GM23338 (cell line): ENCODE results near the gene SSTR3. TPM values are rescaled to one million over a fixed set of nuclear protein-coding genes. Genes with fewer than 3 reads are reported as not detected.

Source experiments
- ATAC-seq: fragments of 200-7000 bp; cut with Tn5 transposase; 3 replicates; pipeline ENCODE4 v1.9.1; 2020
- DNase-seq: peaks from one replicate; pipeline ENCODE4 v3.0.0-alpha.2; 2015; ENCODE audit warnings: low spot score
- H2AFZ ChIP-seq: fragments of 200-600 bp; sonication (generic); 2 replicates; pipeline ENCODE4 v1.8.0; 2016; ENCODE audit warnings: antibody characterized with exemption, mild to moderate bottlenecking, moderate library complexity
- H3F3A ChIP-seq: fragments of 200-600 bp; sonication (generic); replicated peaks from 2 replicates; pipeline ENCODE4 v1.8.0; 2017; ENCODE audit warnings: antibody characterized with exemption, mixed run types, low read depth
- H3K27ac ChIP-seq: fragments of 200-600 bp; sonication (generic); 2 replicates; pipeline ENCODE4 v1.6.1; 2016; ENCODE audit warnings: low read depth
- H3K27me3 ChIP-seq: fragments of 200-600 bp; sonication (generic); 2 replicates; pipeline ENCODE4 v1.8.0; 2016; ENCODE audit warnings: mild to moderate bottlenecking, mixed run types, moderate library complexity; ENCODE audit not compliant: insufficient read depth
- H3K36me3 ChIP-seq: fragments of 200-600 bp; sonication (generic); 2 replicates; pipeline ENCODE4 v1.8.0; 2016; ENCODE audit warnings: mild to moderate bottlenecking; ENCODE audit not compliant: insufficient read depth
- H3K4me1 ChIP-seq: fragments of 200-600 bp; sonication (generic); 2 replicates; pipeline ENCODE4 v1.8.0; 2016; ENCODE audit warnings: mild to moderate bottlenecking, moderate library complexity; ENCODE audit not compliant: insufficient read depth
- H3K4me2 ChIP-seq: fragments of 200-600 bp; sonication (generic); 2 replicates; pipeline ENCODE4 v1.7.1; 2017; ENCODE audit warnings: mixed run types
- H3K4me3 ChIP-seq: fragments of 200-600 bp; sonication (generic); 2 replicates; pipeline ENCODE4 v1.6.1; 2016; ENCODE audit warnings: mixed run types
- H3K79me2 ChIP-seq: fragments of 200-600 bp; sonication (generic); replicated peaks from 2 replicates; pipeline ENCODE4 v1.8.0; 2017; ENCODE audit warnings: mild to moderate bottlenecking; ENCODE audit not compliant: insufficient read depth
- H3K9me2 ChIP-seq: fragments of 200-600 bp; sonication (generic); 2 replicates; pipeline ENCODE4 v1.8.0; 2017; ENCODE audit not compliant: insufficient read depth
- H4K20me1 ChIP-seq: fragments of 200-600 bp; sonication (generic); replicated peaks from 2 replicates; pipeline ENCODE4 v1.8.0; 2017; ENCODE audit warnings: mild to moderate bottlenecking; ENCODE audit not compliant: insufficient read depth
- H3K27ac Mint-ChIP-seq: 2 replicates; pipeline ENCODE4 v1.8.0; 2020; ENCODE audit warnings: inconsistent platforms, mild to moderate bottlenecking, moderate library complexity, mixed read lengths
- H3K27me3 Mint-ChIP-seq: 3 replicates; pipeline ENCODE4 v1.8.0; 2022; ENCODE audit warnings: low read depth, mild to moderate bottlenecking, moderate library complexity, mixed read lengths, inconsistent platforms; ENCODE audit not compliant: insufficient read depth, poor library complexity
- H3K36me3 Mint-ChIP-seq: 3 replicates; pipeline ENCODE4 v1.8.0; 2021; ENCODE audit warnings: low read depth, mild to moderate bottlenecking, inconsistent platforms, moderate library complexity, mixed read lengths
- H3K4me1 Mint-ChIP-seq: 3 replicates; pipeline ENCODE4 v1.8.0; 2020; ENCODE audit warnings: mild to moderate bottlenecking, inconsistent platforms, mixed read lengths
- H3K4me3 Mint-ChIP-seq: 3 replicates; pipeline ENCODE4 v1.8.0; 2021; ENCODE audit warnings: moderate library complexity, mild to moderate bottlenecking, inconsistent platforms, mixed read lengths
- H3K9me3 Mint-ChIP-seq: 3 replicates; pipeline ENCODE4 v1.8.0; 2020; ENCODE audit warnings: moderate library complexity, mild to moderate bottlenecking, inconsistent platforms, mixed read lengths
- CREB1 ChIP-seq: fragments of 250-450 bp; sonication (Bioruptor Pico); IDR thresholded peaks from 2 replicates; pipeline ENCODE4 v1.5.0; 2020; ENCODE audit warnings: low read depth, mild to moderate bottlenecking, moderate library complexity
- CTCF ChIP-seq, 2 experiments: fragments of 200-600 bp in 1 of 2; sonication (generic) in 1 of 2; conservative IDR thresholded peaks; 2 replicates each; pipeline versions ENCODE4 v1.5.1 to v1.6.1; 2016 to 2017; ENCODE audit warnings: antibody characterized with exemption in 2 of 2, low read depth in 2 of 2, mild to moderate bottlenecking in 2 of 2, moderate library complexity in 1 of 2
- EZH2phosphoT487 ChIP-seq: fragments of 200-600 bp; sonication (generic); IDR thresholded peaks from one replicate; pipeline ENCODE4 v1.8.1; 2018; ENCODE audit warnings: antibody characterized with exemption; ENCODE audit not compliant: unreplicated experiment
- JUNB ChIP-seq: IDR thresholded peaks from one replicate; pipeline ENCODE4 v1.6.1; 2016; ENCODE audit warnings: antibody characterized with exemption; ENCODE audit not compliant: unreplicated experiment
- NANOG ChIP-seq: IDR thresholded peaks from 2 replicates; pipeline ENCODE4 v1.6.1; 2016; ENCODE audit warnings: antibody characterized with exemption, borderline replicate concordance
- POLR2AphosphoS5 ChIP-seq: IDR thresholded peaks from 2 replicates; pipeline ENCODE4 v1.6.1; 2016; ENCODE audit warnings: antibody characterized with exemption, low read depth
- REST ChIP-seq: IDR thresholded peaks from one replicate; pipeline ENCODE4 v1.6.1; 2018; ENCODE audit warnings: antibody characterized with exemption; ENCODE audit not compliant: unreplicated experiment
- STAT1 ChIP-seq: IDR thresholded peaks from one replicate; pipeline ENCODE4 v1.6.1; 2016; ENCODE audit warnings: antibody characterized with exemption; ENCODE audit not compliant: unreplicated experiment
- ZNF114 ChIP-seq: fragments of 250-450 bp; sonication (Bioruptor Pico); IDR thresholded peaks from 2 replicates; pipeline ENCODE4 v1.5.0; 2020; ENCODE audit warnings: mild to moderate bottlenecking, moderate library complexity
- ZNF331 ChIP-seq: fragments of 250-450 bp; sonication (Bioruptor Pico); IDR thresholded peaks from 2 replicates; pipeline ENCODE4 v1.5.0; 2020; ENCODE audit warnings: low read depth, mild to moderate bottlenecking, moderate library complexity
- polyA plus RNA-seq: library from polyadenylated mRNA; unstranded; fragments of >200 nt; fragmentation: Nextera tagmentation; extraction: Ambion mirVana; gene quantifications from 2 replicates; pipeline ENCODE4 v1.2.1, GENCODE V29; 2016
- total RNA-seq: library from RNA; depleted of rRNA; stranded (reverse); fragments of >200 nt; shearing (Covaris generic); gene quantifications from 2 replicates; pipeline ENCODE4 v1.2.3, GENCODE V29; 2014

Gene SSTR3
- total and polyA plus RNA-seq, 2 experiments from 2014 or later = 0.66 TPM; not detected in 1

- ATAC-seq = no peak
- no peak overlapping the region for H3K4me3 Mint-ChIP-seq
- H3K27ac Mint-ChIP-seq = no peak overlapping the region
- peaks cover 9% of the 10 kb centered on the region for H3K27me3 Mint-ChIP-seq
- peaks cover 4% of the 10 kb centered on the region; the same call in 2 of the 3 replicates for H3K9me3 Mint-ChIP-seq
- H3K27ac ChIP-seq = no peak overlapping the region
- no peaks in the 10 kb centered on the region; the same call in 1 of the 2 replicates for H3K4me1 ChIP-seq
- DNase-seq = no peak
- H3K79me2 ChIP-seq = no peaks in the 10 kb centered on the region
- no peaks in the 10 kb centered on the region for H3F3A ChIP-seq
- peaks cover 23% of the 10 kb centered on the region for H3K4me1 Mint-ChIP-seq
- H3K4me2 ChIP-seq = no peak overlapping the region
- H3K27me3 ChIP-seq = no peaks in the 10 kb centered on the region
- no peaks in the 10 kb centered on the region for H3K36me3 Mint-ChIP-seq
- no peaks in the 10 kb centered on the region for H3K36me3 ChIP-seq
- no peaks in the 10 kb centered on the region for H4K20me1 ChIP-seq
- H3K9me2 ChIP-seq = no peaks in the 10 kb centered on the region
- TF ChIP-seq ZNF114 (CRISPR knock-in tag) = no peak
- no peak for TF ChIP-seq ZNF331 (CRISPR knock-in tag)
- no peak for TF ChIP-seq NANOG
- TF ChIP-seq CTCF (conservative IDR thresholded peaks at IDR 0.05; ENCODE audit: low read depth in 2 of 2) = no peak
- TF ChIP-seq CREB1 (CRISPR knock-in tag) = no peak
- no peak for TF ChIP-seq POLR2AphosphoS5
- TF ChIP-seq STAT1 = no peak
- TF ChIP-seq JUNB = no peak
- no peak for TF ChIP-seq EZH2phosphoT487
- TF ChIP-seq REST = no peak
- no peak overlapping the region for H2AFZ ChIP-seq
- no peak overlapping the region for H3K4me3 ChIP-seq
These were observed 49.2 kb downstream of the SSTR3 start for GRCh38 chr22:37163096-37163489.

GRCh38 chr22:37162221-37163095 is 49.8 kb downstream of the SSTR3 start:
- Histone ChIP-seq H2AFZ (no peak overlapping the region), H3K79me2 (no peaks in the 10 kb centered on the region), H3K4me3 (no peak overlapping the region), H3K4me1 (no peaks in the 10 kb centered on the region; the same call in 1 of the 2 replicates), H3K36me3 (no peaks in the 10 kb centered on the region), H3K9me2 (no peaks in the 10 kb centered on the region), H3K4me2 (no peak overlapping the region), H3F3A (no peaks in the 10 kb centered on the region), H3K27me3 (no peaks in the 10 kb centered on the region), H3K27ac (no peak overlapping the region), H4K20me1 (no peaks in the 10 kb centered on the region)
- DNase-seq = no peak
- no peak overlapping the region for H3K4me3 Mint-ChIP-seq
- ATAC-seq = no peak
- peaks cover 17% of the 10 kb centered on the region for H3K4me1 Mint-ChIP-seq
- H3K27me3 Mint-ChIP-seq = peaks cover 3% of the 10 kb centered on the region
- peaks cover 4% of the 10 kb centered on the region; the same call in 2 of the 3 replicates for H3K9me3 Mint-ChIP-seq
- no peaks in the 10 kb centered on the region for H3K36me3 Mint-ChIP-seq
- no peak overlapping the region for H3K27ac Mint-ChIP-seq
- TF ChIP-seq REST (no peak), CREB1 (CRISPR knock-in tag) (no peak), NANOG (no peak), STAT1 (no peak), ZNF331 (CRISPR knock-in tag) (no peak)
